ENCODE measurements around the gene GNAT1. TPM values are rescaled to one million over a fixed set of nuclear protein-coding genes. Genes with fewer than 3 reads are reported as not detected.

The GNAT1 gene
- total and polyA plus RNA-seq, 2 donors (not counting 1 experiment from before 2014, with no cell fraction given), result not detected

GRCh38 chr3:50157827-50158529, 33.4 kb upstream of the GNAT1 start:
- H3K9me3 ChIP-seq (ENCODE audit: control extremely low read depth in 1 of 3, control insufficient read depth in 2 of 3, insufficient read depth in 1 of 3, low read length in 2 of 3), result peaks cover 0 to 6% (median 0%) of the 10 kb centered on the region in 3 donors
- Mint-ChIP-seq H3K27ac (no peak overlapping the region), H3K27me3 (peaks cover 27% of the 10 kb centered on the region), H3K4me1 (peaks cover 15% of the 10 kb centered on the region), H3K9me3 (ENCODE audit: insufficient read depth) (no peaks in the 10 kb centered on the region), H3K4me3 (no peak overlapping the region)
- TF ChIP-seq CTCF (IDR thresholded peaks at IDR 0.05) (no peak), EZH2 (IDR thresholded peaks at IDR 0.05; ENCODE audit: borderline replicate concordance, insufficient read depth, low read depth, low read length, poor library complexity, severe bottlenecking) (no peak)
- DNase-seq (no peak), ATAC-seq (ENCODE audit: low read depth) (no peak)
- H2AFZ ChIP-seq (ENCODE audit: insufficient read depth, low read depth, low read length, poor library complexity, severe bottlenecking), result no peak overlapping the region
- H3K27ac ChIP-seq (ENCODE audit: low read length in 2 of 2), result no peak overlapping the region
- H3K79me2 ChIP-seq (ENCODE audit: control insufficient read depth, insufficient read depth, low read length), result no peaks in the 10 kb centered on the region
- intact Hi-C loops (cut with micrococcal nuclease), result no loop called here
- no peak overlapping the region for H3K4me2 ChIP-seq (replicated peaks; ENCODE audit: low read depth, low read length, poor library complexity, severe bottlenecking)
- ChIA-PET POLR2A (no interaction called here), CTCF (no interaction called here)
- peaks cover 9% of the 10 kb centered on the region for H4K20me1 ChIP-seq (ENCODE audit: control insufficient read depth, insufficient read depth, low read length, poor library complexity, severe bottlenecking)
- H3K4me1 ChIP-seq (ENCODE audit: control insufficient read depth in 2 of 2, insufficient read depth in 2 of 2, low read length in 2 of 2), result peaks cover 14 to 20% of the 10 kb centered on the region in 2 donors
- no peaks in the 10 kb centered on the region for H3K36me3 ChIP-seq (replicated peaks in 1 of 2; ENCODE audit: control extremely low read depth in 1 of 2, control insufficient read depth in 1 of 2, extremely low read depth in 1 of 2, insufficient read depth in 2 of 2, low read length in 1 of 2)
- H3K9ac ChIP-seq (ENCODE audit: low read length), result no peak overlapping the region
- 57% methylated on average over 7 of the region's 12 CpGs for WGBS (ENCODE audit: insufficient coverage)
- peaks cover 0 to 43% (median 18%) of the 10 kb centered on the region in 4 experiments for H3K27me3 ChIP-seq (replicated peaks in 1 of 4; ENCODE audit: control extremely low read depth in 1 of 4, control insufficient read depth in 3 of 4, insufficient read depth in 4 of 4, low read length in 3 of 4)
- no peak overlapping the region for H3K4me3 ChIP-seq (ENCODE audit: control extremely low read depth in 1 of 5, extremely low read depth in 1 of 5, insufficient read depth in 1 of 5, low read depth in 2 of 5, low read length in 4 of 5)

GRCh38 chr3:50158530-50159146, 32.8 kb upstream of the GNAT1 start:
- DNase-seq (no peak), ATAC-seq (ENCODE audit: low read depth) (no peak)
- TF ChIP-seq CTCF (IDR thresholded peaks at IDR 0.05), result no peak
- no peak for TF ChIP-seq EZH2 (IDR thresholded peaks at IDR 0.05; ENCODE audit: borderline replicate concordance, insufficient read depth, low read depth, low read length, poor library complexity, severe bottlenecking)
- Histone ChIP-seq H3K27ac (ENCODE audit: low read length in 2 of 2) (no peak overlapping the region), H2AFZ (ENCODE audit: insufficient read depth, low read depth, low read length, poor library complexity, severe bottlenecking) (no peak overlapping the region), H3K9ac (ENCODE audit: low read length) (no peak overlapping the region), H3K36me3 (replicated peaks in 1 of 2; ENCODE audit: control extremely low read depth in 1 of 2, control insufficient read depth in 1 of 2, extremely low read depth in 1 of 2, insufficient read depth in 2 of 2, low read length in 1 of 2) (no peaks in the 10 kb centered on the region), H3K27me3 (replicated peaks in 1 of 4; ENCODE audit: control extremely low read depth in 1 of 4, control insufficient read depth in 3 of 4, insufficient read depth in 4 of 4, low read length in 3 of 4) (peaks cover 0 to 37% (median 15%) of the 10 kb centered on the region in 4 experiments), H3K4me1 (ENCODE audit: control insufficient read depth in 2 of 2, insufficient read depth in 2 of 2, low read length in 2 of 2) (peaks cover 14 to 20% of the 10 kb centered on the region in 2 donors), H4K20me1 (ENCODE audit: control insufficient read depth, insufficient read depth, low read length, poor library complexity, severe bottlenecking) (peaks cover 9% of the 10 kb centered on the region), H3K4me3 (ENCODE audit: control extremely low read depth in 1 of 5, extremely low read depth in 1 of 5, insufficient read depth in 1 of 5, low read depth in 2 of 5, low read length in 4 of 5) (no peak overlapping the region), H3K9me3 (ENCODE audit: control extremely low read depth in 1 of 3, control insufficient read depth in 2 of 3, insufficient read depth in 1 of 3, low read length in 2 of 3) (peaks cover 0 to 6% (median 0%) of the 10 kb centered on the region in 3 donors), H3K79me2 (ENCODE audit: control insufficient read depth, insufficient read depth, low read length) (no peaks in the 10 kb centered on the region), H3K4me2 (replicated peaks; ENCODE audit: low read depth, low read length, poor library complexity, severe bottlenecking) (no peak overlapping the region)
- Mint-ChIP-seq H3K27ac (no peak overlapping the region), H3K27me3 (peaks cover 20% of the 10 kb centered on the region), H3K4me1 (peaks cover 12% of the 10 kb centered on the region), H3K9me3 (ENCODE audit: insufficient read depth) (no peaks in the 10 kb centered on the region), H3K4me3 (no peak overlapping the region)
- CTCF ChIA-PET, result no interaction called here
- POLR2A ChIA-PET, result no interaction called here
- WGBS (ENCODE audit: insufficient coverage), result 96% methylated on average over 10 of the region's 10 CpGs
- intact Hi-C loops (cut with micrococcal nuclease), result no loop called here
